ENCODE data around the gene NSMCE1. TPM values are rescaled to one million over a fixed set of nuclear protein-coding genes. Genes with fewer than 3 reads are reported as not detected.
A peak's percentile ranks its signal among the peaks of the same experiment; 100 is the strongest.

Gene NSMCE1
- total and polyA plus RNA-seq, 2 of the 8 experiments (the other 6 are each of a cell fraction or from before 2014, with no cell fraction given), result 8.1 to 16.6 TPM

- no peak overlapping the region for H3K14ac ChIP-seq (ENCODE audit: insufficient read length)
- WGBS, 2 experiments (ENCODE audit: extremely low coverage in 1 of 2, insufficient coverage in 1 of 2, insufficient read length in 1 of 2, insufficient replicate concordance in 2 of 2, low coverage in 1 of 2, low lambda C conversion rate in 2 of 2, missing lambda C conversion rate in 1 of 2), result 79% methylated on average over 6 of the region's 7 CpGs; no CpG with 5 or more reads in 1 of the 2 experiments
These were observed 43.3 kb upstream of the NSMCE1 start for GRCh38 chr16:27311897-27312303.

More at GRCh38 chr16:27311897-27312303, 43.3 kb upstream of the NSMCE1 start:
- Histone ChIP-seq H2BK120ac (replicated peaks; ENCODE audit: low read depth, low read length) (no peak overlapping the region), H3K23ac (ENCODE audit: insufficient read length) (no peak overlapping the region), H3K79me2 (ENCODE audit: control insufficient read depth in 1 of 2, insufficient read depth in 2 of 2, low read length in 2 of 2) (peaks cover 0 to 10% of the 10 kb centered on the region in 2 experiments; a peak in 3 of 4 replicates), H4K5ac (ENCODE audit: insufficient read length, low read depth, low read length) (no peak overlapping the region), H3K4me3 (ENCODE audit: extremely low read depth in 1 of 4, insufficient read depth in 2 of 4, low read depth in 3 of 4, low read length in 4 of 4) (no peak overlapping the region), H3K9me3 (ENCODE audit: insufficient read depth in 2 of 2, low read depth in 1 of 2, low read length in 1 of 2) (no peaks in the 10 kb centered on the region; a peak in 1 of 4 replicates), H2BK15ac (ENCODE audit: low read length) (peak overlapping the region; percentile 5; the same call in 1 of the 2 replicates), H4K8ac (ENCODE audit: extremely low read depth, insufficient read depth, low read length) (no peak overlapping the region), H3K79me1 (ENCODE audit: low read depth, low read length) (peaks cover 10% of the 10 kb centered on the region), H4K20me1 (replicated peaks in 1 of 2; ENCODE audit: control insufficient read depth in 1 of 2, insufficient read depth in 2 of 2, low read length in 2 of 2) (peaks cover 3 to 4% of the 10 kb centered on the region in 2 experiments), H3K56ac (replicated peaks; ENCODE audit: insufficient read length, low read depth, low read length) (no peak overlapping the region), H2BK5ac (ENCODE audit: low read depth, low read length) (no peak overlapping the region), H3K23me2 (ENCODE audit: low read depth, low read length) (peaks cover 10% of the 10 kb centered on the region; the same call in 1 of the 2 replicates), H2BK12ac (ENCODE audit: low read depth, low read length) (no peak overlapping the region), H3K27me3 (replicated peaks in 1 of 4; ENCODE audit: control insufficient read depth in 3 of 4, extremely low read depth in 1 of 4, insufficient read depth in 3 of 4, low read length in 3 of 4) (peaks cover 0 to 3% (median 2%) of the 10 kb centered on the region in 4 experiments; a peak in 3 of 7 replicates), H3K27ac (ENCODE audit: low read depth, low read length) (no peak overlapping the region), H3K4me2 (ENCODE audit: insufficient read depth in 1 of 2, low read depth in 2 of 2, low read length in 2 of 2) (no peak overlapping the region), H3K4me1 (replicated peaks in 1 of 4; ENCODE audit: control insufficient read depth in 3 of 4, insufficient read depth in 4 of 4, low read length in 3 of 4) (peaks cover 0 to 13% (median 4%) of the 10 kb centered on the region in 4 experiments; a peak in 5 of 7 replicates), H3K36me3 (ENCODE audit: control insufficient read depth in 2 of 4, insufficient read depth in 4 of 4, low read length in 3 of 4) (no peaks in the 10 kb centered on the region), H2BK20ac (ENCODE audit: low read length) (no peak overlapping the region), H3K4ac (replicated peaks; ENCODE audit: insufficient read length, low read depth, low read length) (no peak overlapping the region), H2AK5ac (ENCODE audit: low read depth, low read length) (no peak overlapping the region), H3K18ac (ENCODE audit: extremely low read depth, low read length) (no peak overlapping the region), H4K91ac (replicated peaks; ENCODE audit: insufficient read length, low read length) (no peak overlapping the region), H2AFZ (ENCODE audit: low read length) (no peak overlapping the region), H3K9ac (replicated peaks in 1 of 4; ENCODE audit: extremely low read depth in 1 of 4, low read depth in 3 of 4, low read length in 3 of 4) (no peak overlapping the region)
- CTCF ChIA-PET (ENCODE audit: partially characterized antibody), result interaction anchor here (1.2 to 1.4 kb wide), 2 partner anchors 77 to 133 kb away, joined by 3 to 5 read pairs; no protein-coding TSS in a partner anchor
- DNase-seq (ENCODE audit: low read depth in 1 of 2, low spot score in 2 of 2) (no peak), FAIRE-seq (no peak)
- TF ChIP-seq JUN (IDR thresholded peaks at IDR 0.05; ENCODE audit: low read depth, low read length) (no peak), SRF (IDR thresholded peaks at IDR 0.05; ENCODE audit: low read depth, low read length) (no peak), TCF12 (IDR thresholded peaks at IDR 0.05; ENCODE audit: low read depth, low read length) (no peak), ASH2L (IDR thresholded peaks at IDR 0.05; ENCODE audit: low read length) (no peak), PHF8 (conservative IDR thresholded peaks at IDR 0.05; ENCODE audit: low read depth, low read length) (no peak), NRF1 (IDR thresholded peaks at IDR 0.05; ENCODE audit: low read depth, low read length) (no peak), TAF7 (optimal IDR thresholded peaks at IDR 0.05; ENCODE audit: borderline replicate concordance, low read depth, low read length) (no peak), RXRA (IDR thresholded peaks at IDR 0.05; ENCODE audit: insufficient read depth, low read depth, low read length) (no peak), CREB1 (IDR thresholded peaks at IDR 0.05) (no peak), SIN3A (conservative IDR thresholded peaks at IDR 0.05 in 1 of 2, IDR thresholded peaks at IDR 0.05 in 1 of 2; ENCODE audit: low read depth in 1 of 2, low read length in 2 of 2) (no peak), NANOG (IDR thresholded peaks at IDR 0.05; ENCODE audit: insufficient read depth, low read depth, low read length, poor library complexity, severe bottlenecking) (no peak), CBX8 (IDR thresholded peaks at IDR 0.05; ENCODE audit: borderline replicate concordance, low read depth, low read length) (no peak)
- POLR2A ChIA-PET (ENCODE audit: partially characterized antibody), result no interaction called here

Measured in H1 (cell line).